NCI-H1930 (cell line): ENCODE data around the gene PDLIM5.
"Not testable (repeated sequence)": the region's sequence is repeated elsewhere in the genome, so short reads cannot be mapped to it uniquely, and the experiment has no call there.

ENCODE experiments used
- DNase-seq, 2 experiments: peaks; one replicate each; lab custom pipeline; 2025; lab: John Stamatoyannopoulos, UW

The PDLIM5 gene

GRCh38 chr4:94530073-94530472, 78.3 kb downstream of the PDLIM5 start:
- no peak for DNase-seq

DNA sequence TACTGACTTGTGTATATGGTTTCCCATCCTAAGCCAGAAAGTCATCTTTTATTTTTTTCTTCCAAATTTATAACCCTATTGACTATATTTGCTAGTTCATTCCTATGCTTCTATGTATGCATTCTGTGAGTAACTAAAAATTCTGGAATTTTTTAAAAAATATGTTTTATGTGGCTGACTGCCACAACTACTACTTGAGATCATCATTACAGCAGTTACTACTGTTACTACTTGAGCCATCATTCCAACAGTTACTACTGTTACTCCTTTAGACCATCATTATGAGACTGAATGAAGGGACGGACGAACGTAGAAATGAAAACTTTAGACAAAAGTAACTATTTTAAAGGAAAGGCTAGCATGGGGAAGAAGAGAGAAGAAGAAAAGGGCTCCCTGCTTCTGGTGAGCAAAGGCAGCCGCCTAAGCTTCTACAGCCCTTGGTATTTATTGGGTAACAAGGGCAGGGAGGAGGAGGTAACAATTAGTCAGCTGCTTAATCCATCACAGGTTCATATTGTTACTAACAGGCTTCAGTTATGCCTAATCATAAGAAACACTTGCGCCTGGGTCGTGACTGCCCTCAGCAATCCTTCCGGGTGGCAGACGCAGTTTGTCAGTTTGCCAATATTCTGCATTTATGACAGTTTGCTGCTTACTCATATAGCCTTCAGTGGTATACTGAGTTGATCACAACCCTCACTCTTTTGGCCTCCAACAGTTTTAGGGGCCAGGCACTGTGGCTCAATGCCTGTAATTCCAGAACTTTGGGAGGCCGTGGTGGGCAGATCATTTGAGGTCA, 80.4 kb downstream of the PDLIM5 start:
- no peak for DNase-seq

DNA sequence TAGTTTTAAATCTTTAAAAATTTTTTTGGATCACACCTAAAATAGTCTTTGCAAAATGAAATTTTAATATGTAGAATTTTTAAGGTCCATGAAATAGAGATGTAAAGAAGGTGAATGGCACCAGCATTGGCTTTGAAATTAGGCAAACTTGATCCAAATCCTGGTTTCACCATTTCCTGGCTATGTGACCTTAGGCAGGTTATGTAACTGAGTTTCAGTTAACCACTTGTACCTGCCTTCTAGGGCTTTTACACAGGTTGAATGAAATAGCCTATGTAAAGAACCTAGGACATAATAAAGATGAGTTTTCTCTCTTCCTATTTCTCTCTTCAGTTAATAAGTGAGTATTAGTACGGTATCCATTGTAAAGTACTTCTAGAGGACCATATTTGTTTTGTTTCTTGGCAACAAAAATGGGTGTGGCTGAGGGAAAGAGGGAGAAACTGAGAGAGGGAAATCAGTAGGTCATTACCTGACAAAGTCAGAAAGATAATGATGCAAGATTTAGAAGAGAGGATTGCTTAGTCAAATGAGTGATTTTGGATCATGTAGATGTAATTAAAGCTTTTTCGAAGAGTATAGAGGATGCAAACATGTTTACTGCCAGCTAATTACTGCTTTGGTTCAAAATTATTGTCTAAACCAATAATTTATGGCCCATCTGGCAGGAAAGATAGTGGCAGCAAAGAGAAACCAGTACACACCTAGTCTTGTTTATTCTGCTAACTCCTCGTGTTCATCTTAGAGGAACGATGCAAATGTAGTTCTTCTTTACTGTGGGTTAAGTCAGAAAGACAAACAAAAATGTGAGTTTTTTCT, 81.9 kb downstream of the PDLIM5 start:
- DNase-seq, result no peak

- no peak for DNase-seq
Measured at GRCh38 chr4:94534401-94535312, 82.9 kb downstream of the PDLIM5 start.

- DNase-seq, result no peak
Measured at GRCh38 chr4:94536049-94536448, 84.3 kb downstream of the PDLIM5 start.

DNA sequence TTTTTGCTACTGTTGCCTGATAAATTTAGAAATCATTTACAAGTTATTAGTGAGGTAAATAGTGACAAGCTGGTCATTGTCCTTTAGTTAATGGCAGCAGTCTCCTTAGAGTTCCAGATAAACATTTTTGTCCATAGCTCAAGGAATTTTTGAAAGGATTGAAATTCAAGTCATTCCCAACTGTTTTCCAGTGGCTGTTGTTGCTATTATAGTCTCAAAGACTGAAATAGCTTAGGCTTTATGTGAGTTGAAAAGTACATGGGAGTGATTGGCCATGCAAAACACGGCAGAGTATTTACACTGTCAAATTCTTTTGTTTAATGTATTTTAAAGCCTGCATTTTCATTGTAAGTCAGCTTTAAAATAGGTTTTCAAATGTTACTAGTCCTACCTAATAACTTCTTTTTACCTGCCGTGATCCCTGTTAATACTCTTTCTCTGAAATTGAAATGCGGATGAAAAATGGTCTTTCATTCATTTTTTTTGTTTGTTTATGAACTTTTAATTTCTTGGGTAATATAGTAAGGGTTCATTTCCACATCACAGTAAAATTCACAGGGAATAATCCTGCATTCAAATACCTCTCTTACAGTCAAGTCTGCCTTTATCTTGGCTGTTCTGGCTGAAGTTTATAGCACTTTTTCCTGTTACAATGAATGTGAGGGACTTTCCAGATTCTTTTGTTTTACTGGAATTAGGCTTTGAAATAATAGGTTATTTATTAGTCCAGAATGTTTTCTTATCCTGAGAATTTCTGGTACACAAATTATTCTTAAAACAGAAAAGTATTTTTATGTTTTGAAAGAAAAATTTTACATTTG, 85.1 kb downstream of the PDLIM5 start:
- DNase-seq, result no peak

DNA sequence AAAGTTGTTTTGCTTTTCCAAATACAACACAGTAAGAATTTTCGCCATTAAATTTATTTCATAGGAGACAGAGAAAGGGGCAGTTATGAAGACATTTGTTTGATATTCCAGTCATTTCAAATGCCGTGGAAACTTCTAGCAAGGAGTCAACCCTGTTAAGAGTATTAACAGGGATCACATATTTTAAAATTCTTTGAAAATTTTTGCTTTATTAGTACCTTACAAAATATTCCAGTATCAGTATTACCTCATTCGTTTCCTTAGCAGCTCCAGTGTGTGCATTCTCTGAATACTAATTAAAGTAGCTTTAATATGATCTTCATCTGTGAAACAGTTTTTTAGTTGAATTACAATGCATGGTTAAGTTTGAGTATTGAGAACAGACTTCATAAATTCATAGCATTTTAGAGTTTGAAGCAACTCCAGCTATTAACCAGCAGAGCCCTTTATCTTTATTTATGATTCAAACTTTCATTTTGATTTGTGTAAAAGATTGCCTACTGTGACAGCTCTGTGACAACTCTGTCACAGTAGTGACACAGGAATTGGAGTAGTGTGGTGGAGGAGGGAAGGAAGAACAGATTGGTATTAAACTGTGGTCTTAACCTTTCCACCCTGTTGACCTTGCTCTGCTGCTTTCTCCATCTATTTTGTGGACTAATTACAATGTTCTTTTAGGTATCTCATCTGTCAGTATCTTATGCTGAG, 86.3 kb downstream of the PDLIM5 start:
- no peak for DNase-seq

GRCh38 chr4:94540476-94540875, 88.7 kb downstream of the PDLIM5 start:
- no peak for DNase-seq

DNA sequence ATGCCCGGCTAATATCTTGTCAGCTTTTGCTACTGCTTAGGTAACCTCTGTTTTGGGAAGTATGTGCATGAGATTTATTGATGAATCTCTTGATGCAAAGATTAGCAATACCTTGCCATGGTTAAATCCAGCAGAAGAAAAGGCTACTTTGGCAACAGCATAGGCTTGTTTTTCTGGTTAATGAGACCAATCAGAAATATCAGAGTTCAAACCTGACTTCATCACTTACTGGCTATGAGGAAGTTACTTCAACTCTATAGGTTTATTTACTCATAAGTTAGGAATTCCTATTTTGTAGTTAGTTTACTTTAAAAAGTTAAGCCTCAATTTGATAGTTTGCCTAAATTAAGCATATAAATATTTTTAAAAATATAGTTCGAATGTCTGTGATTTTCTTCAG, 93.1 kb downstream of the PDLIM5 start:
- no peak for DNase-seq

GRCh38 chr4:94545296-94545695, 93.6 kb downstream of the PDLIM5 start:
- DNase-seq, result no peak

DNA sequence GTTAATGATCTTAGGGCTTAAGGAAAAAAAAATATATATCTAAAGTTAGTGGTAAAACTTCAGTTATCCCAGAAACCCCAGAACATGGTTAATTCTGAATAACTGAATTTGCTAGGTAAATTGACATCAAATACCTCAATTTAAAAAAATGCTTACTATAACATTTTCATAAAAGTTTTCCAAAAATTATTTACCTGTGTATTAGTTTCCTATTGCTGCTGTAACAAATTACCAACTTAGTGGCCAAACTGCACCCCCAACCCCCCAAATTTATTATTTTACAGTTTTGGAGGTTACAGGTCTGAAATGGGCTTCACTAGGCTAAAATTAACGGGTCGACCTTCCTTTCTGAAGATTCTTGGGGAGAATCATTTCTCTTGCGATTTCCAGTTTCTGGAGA, 95.2 kb downstream of the PDLIM5 start:
- DNase-seq, result no peak

- DNase-seq, result no peak
Measured at GRCh38 chr4:94548571-94548970, 96.8 kb downstream of the PDLIM5 start.

- no peak for DNase-seq
Measured at GRCh38 chr4:94550352-94550751, 98.6 kb downstream of the PDLIM5 start.

DNA sequence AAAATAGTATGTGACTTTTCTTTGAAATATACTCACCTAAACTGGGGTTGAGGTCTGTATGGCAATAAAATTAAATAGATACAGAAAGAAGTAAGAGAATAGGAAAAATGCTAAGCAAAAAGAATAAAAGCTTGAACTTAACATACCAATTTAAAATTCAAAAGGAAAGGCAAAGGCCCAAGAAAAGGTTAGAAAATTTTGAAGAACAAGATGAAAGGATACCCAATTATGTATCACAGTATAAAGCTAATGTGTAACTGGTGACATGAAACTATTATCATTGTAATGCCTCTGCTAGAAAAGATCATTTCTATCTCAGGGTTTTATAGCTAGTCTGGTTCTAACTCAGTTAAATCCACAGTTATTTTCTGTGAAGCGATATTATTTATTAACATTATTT, 99.1 kb downstream of the PDLIM5 start:
- no peak for DNase-seq

- DNase-seq, result no peak
Measured at GRCh38 chr4:94551643-94552564, 100.2 kb downstream of the PDLIM5 start.

GRCh38 chr4:94556047-94556446, 104.3 kb downstream of the PDLIM5 start:
- not testable (repeated sequence) for DNase-seq

- not testable (repeated sequence) for DNase-seq
Measured at GRCh38 chr4:94557632-94558031, 105.9 kb downstream of the PDLIM5 start.

DNA sequence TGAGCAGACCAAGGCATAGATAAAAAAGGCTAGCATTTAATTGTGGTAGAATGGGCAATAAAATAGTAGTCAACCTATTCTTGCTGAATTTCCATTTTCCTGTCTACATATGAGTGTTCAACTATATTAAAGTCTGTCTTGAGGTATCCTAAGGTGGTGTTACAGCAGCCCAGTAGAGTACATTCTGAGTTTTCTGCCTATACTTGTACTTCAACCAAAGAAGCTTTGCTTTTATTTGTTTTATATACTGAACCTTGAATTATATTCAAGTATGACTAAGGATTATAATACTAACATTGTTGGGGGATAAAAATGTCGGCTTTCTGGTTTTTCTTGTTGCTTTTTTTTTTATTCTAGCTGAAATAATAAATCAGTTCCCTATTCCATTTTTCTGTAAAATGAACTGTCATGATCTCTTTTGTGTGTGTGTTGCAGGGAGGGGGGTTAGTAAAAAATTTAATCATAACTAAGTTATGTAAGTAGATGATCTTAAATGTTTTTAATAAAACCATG, 106.7 kb downstream of the PDLIM5 start:
- no peak for DNase-seq

GRCh38 chr4:94559351-94559806, 107.6 kb downstream of the PDLIM5 start:
- DNase-seq, result no peak
